GM21390 (cell line): Measurements from ENCODE around the gene RPS26.
"Not testable (repeated sequence)": the region's sequence is repeated elsewhere in the genome, so short reads cannot be mapped to it uniquely, and the experiment has no call there.

Experiments used
- ATAC-seq: cut with Tn5 transposase; IDR thresholded peaks from one replicate; pipeline ENCODE4 v1.9.1; 2021; ENCODE audit not compliant: unreplicated experiment

Gene RPS26

DNA sequence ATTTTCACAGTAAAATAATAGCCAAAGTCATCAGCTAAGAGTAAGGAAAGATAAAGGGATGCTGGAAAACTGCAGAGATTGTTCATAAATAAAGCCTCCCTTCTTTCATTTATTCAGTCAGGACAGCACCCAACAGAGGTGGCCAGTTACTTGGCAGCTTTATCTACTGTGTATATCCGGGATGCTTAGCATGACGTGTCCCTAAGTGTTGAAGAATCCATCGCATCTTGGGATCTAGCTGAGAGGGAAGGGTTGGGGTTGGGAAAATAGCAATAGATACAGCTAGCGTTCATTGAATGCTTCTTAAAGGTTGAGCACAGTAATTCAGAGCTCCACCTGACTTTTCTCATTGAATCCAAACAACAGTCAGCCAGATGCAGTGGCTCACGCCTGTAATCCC lies 32.7 kb downstream of the RPS26 start:
- ATAC-seq: no peak

DNA sequence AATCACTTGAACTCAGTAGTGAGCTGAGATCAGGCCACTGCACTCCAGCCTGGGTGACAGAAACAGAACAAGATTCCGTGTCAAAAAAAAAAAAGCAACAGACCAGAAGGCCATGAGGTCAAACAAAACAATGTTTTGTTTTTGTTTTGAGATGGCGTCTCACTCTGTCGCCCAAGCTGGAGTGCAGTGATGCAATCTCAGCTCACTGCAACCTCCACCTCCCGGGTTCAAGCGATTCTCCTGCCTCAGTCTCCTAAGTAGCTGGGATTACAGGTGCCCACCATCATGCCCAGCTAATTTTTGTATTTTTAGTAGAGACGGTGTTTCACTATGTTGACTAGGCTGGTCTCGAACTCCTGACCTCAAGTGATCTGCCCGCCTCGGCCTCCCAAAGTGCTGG lies 36.2 kb downstream of the RPS26 start:
- ATAC-seq: not testable (repeated sequence)

DNA sequence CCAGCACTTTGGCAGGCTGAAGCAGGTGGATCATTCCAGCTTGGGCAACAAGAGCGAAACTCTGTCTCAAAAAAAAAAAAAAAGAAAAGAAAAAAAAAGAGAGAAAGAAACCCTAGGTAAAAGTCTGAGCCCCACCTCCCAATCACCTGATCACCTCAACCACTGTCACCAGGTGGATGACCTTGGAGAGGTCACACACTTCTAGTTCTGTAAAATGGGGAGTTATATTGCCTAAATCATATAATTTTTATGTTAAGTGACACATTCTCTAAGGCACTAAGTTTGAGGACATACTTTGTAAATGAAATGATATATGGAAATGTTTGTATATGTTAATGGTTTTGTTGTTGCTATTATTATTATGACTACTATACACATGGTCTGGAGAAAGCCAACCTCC lies 36.7 kb downstream of the RPS26 start:
- no peak for ATAC-seq

DNA sequence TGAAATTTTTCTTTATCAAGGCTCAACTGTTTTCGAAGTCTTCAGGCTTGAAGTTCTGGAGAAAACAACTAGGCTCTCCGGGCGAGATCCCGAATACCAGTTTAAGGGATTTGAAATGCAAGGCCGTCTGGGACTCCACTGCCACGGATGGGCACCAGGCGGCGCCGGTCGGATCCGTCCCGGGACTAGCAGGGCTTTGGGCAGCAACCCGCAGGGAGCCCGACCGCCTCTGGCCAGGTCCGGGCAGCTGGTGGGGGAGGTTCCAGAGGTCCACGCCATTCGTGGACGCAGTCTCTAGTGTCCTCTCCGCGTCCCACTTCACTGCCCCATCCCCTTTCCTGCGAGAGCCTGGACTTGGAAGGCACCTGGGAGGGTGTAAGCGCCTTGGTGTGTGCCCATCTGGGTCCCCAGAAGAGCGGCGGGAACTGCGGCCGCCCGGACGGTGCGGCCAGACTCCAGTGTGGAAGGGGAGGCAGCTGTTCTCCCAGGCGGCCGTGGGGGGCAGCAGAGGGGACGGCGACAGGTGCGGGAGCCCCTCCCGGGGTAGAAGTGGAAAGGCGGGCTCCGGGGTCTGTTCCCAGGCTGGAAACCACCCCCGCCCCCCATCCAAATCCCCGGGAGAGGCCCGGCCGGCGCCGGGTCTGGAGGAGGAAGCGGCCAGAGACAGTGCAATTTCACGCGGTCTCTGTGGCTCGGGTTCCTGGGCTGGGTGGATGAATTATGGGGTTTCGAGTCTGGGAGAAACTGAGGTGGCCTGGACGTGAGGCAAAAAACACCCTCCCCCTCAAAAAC lies 37.4 kb downstream of the RPS26 start:
- ATAC-seq: peak; percentile 83

DNA sequence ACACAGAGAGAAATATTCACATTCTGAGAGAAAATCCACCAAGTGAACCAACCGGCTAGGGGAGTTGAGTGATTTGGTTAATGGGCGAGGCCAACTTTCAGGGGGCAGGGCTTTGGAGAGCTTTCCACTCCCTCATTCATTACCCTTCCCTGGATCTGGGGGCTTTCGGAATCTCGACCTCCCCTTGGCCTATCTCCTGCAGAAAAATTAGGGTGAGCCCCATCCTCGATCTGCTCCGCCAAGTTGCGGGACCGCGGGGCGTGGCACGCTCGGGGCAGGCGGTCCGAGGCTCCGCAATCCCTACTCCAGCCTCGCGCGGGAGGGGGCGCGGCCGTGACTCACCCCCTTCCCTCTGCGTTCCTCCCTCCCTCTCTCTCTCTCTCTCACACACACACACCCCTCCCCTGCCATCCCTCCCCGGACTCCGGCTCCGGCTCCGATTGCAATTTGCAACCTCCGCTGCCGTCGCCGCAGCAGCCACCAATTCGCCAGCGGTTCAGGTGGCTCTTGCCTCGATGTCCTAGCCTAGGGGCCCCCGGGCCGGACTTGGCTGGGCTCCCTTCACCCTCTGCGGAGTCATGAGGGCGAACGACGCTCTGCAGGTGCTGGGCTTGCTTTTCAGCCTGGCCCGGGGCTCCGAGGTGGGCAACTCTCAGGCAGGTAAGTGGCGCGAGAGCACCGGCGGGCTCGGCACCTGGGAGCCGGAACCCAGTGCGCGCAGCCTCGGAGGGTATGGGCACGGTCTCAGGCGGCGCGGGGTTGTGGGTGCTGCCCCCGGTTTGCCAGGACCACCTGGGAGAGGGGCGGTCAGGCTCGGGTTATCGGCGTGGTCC lies 38.2 kb downstream of the RPS26 start, which contains the start of gene ERBB3:
Gene ERBB3, plus strand, starts transcription at position 443 of the 833 bp plus-strand sequence. Its CDS starts 136 bp downstream, at position 579.
- ATAC-seq: peak; percentile 41

DNA sequence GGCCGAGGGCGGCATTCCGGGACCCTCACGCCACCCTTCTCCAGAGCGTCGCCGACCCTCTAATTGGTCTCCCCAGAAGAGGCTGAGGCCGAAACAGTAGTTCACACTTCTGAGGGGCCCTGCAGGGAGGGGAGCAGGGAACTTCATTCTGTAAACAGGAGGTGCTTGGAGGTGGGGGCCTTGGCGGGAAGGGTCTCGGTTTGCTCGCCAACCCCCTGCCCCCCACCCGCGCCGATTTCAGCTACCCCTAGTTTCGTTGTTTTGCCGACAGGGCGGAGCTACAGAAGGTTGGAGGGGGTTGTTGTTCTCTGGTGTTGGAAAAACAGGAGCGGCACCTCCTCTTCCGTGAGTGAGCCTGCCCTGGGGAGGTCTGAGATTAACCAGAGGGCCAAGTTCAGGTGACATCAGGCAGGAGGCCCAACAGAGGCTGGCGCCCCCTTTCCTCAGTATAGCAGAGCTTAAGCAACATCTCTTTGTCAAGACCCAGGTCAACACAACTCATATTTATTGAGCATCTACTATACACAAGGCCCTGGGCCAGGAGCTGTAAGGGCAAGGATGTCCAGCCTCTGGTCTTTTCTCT lies 38.9 kb downstream of the RPS26 start:
- no peak for ATAC-seq

DNA sequence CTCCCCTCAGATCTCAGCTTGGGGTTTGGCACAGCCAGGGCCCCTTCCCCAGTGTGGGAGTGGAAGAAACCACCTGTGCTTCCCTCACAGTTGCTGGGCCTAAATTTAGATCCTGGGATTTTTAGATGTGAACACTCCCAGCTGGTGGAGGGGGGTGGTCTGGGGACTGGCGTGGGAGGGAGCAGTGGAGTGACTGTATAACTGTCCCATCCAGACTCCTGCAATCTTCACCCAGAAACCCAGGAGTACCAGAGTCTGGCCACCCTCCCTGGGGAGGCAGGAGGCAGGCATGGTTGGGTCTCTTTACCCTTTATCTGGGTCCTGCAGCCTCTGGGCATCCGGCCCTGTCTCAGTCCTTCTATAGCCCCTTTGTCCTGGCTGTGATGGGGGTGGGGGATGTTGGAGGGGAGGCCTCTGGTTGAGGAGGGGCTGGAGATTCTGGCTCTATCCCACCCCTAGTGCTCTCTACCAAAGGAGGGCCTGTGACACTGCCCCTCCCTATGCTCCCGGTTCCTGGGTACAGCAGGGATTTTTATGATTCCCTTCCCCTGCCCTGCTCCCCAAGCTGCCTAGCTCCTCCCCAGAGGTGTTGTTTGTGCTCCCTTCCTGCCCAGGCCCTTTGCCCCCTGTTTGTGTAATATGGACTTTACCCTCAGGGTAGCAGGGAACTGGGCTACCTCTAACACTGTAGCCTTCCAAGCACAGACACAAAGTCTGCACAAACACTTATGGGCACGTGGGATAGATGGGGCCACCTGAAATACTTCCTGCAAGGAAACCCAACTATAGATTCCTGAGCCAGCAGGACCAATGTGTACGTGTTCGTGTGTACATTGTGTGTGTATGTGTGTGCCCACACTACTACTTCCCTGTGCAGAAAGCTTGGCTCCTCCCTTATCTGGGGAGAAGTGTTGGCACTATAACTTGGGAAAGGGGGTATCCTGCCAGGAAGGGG lies 40.0 kb downstream of the RPS26 start:
- ATAC-seq: no peak

DNA sequence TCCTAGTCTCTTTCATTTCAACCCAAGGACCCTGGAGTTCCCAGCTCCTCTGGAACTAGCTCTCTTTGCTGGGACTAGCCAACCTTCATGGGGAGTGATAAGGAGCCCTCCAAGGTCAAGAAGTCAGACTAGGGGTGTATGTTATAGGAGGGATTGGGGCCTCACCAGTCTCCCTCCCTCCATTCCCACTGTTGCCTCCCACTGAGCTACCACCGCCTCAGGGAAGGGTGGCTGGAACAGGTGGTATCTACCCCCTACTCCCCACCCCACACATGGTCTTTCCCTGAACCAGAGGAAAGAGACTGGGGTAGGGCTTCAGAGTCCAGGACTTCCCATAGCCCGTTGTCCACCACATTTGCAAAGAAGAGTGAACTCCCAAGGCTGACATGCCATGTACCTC lies 40.7 kb downstream of the RPS26 start:
- no peak for ATAC-seq

DNA sequence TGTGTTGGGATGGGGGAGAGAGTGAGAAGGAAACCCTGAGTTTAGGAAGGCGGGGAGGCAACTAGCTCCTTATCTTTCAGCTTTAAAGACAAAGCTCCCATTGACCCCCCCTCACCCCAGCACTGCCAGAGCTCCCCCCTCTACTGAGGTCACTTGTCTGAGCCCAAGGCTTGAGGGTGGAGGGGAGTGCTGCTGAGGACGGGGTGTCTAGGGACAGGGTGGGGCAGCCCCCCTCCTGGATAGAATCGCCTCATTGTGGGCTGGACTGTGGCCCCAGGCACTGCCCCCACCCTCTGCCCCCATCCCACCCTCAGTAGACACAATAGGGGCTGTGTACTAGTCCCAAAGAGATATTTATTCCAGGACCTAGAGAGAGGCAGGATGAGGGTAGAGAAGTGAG lies 41.2 kb downstream of the RPS26 start:
- ATAC-seq: no peak

DNA sequence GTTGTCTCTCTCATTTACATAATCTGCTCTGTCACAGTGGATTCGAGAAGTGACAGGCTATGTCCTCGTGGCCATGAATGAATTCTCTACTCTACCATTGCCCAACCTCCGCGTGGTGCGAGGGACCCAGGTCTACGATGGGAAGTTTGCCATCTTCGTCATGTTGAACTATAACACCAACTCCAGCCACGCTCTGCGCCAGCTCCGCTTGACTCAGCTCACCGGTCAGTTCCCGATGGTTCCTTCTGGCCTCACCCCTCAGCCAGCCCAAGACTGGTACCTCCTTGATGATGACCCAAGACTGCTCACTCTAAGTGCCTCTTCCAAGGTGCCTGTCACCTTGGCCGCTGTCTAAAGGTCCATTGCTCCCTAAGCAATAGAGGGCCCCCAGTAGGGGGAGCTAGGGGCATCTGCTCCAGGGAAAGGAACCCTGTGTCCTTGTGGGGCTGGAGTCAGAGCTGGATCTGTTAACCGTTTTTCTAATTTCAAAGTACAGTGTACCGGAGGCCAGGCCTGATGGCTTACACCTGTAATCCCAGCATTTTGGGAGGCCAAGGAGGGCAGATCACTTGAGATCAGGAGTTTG lies 43.3 kb downstream of the RPS26 start:
- no peak for ATAC-seq

DNA sequence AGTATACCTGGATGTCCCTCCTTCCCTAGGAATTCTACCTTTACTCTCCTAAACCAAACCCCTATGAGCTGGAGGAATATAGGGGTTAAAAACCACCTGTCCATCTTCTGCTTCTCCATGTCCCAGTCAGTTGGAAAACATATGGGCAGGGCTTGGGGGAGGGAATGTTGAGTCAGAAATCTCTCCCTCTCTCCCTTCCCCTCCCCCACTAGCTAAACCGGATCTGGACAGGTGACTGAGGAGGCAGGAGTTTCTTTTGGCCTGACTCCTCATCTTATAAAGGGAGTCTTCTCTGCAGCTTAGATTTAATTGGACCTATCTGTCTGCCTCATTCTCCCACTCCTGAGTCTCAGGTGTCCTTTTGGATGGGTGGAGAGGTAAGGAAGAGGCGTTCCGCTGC lies 44.4 kb downstream of the RPS26 start:
- no peak for ATAC-seq

DNA sequence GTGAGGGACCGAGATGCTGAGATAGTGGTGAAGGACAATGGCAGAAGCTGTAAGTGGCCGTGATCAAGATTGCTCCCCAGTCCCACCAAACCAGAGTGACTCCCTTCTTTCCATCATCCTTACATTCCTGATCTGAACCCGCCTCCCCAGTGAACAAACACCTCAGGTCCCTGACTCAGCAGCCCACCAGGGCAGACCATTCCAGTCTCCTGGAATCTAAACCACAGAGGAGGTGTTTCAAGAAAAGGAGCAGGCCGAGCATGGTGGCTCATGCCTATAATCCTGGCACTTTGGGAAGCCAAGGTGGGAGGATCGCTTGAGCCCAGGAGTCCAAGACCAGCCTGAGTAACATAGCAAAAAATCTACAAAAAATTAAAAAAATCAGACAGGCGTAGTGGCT lies 44.9 kb downstream of the RPS26 start:
- no peak for ATAC-seq

DNA sequence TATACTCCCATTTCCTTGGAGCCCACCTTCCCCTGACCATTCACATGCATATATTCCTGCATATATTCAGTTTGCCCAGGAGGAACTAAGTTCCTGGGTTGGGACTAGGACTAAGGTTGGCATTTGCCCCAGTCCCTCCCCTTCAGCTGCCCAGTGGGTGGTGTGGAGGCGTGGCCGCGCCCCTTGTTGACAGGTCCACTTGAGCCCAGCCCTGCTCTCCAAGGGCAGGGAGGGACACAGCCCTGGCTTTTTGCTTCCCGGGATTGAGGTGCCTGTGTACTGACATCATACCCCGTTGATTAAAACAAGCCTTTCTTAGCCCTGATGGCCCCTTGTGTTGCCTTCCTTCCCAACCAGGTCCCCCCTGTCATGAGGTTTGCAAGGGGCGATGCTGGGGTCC lies 45.5 kb downstream of the RPS26 start:
- no peak for ATAC-seq
